ENCODE data around the gene KCTD20.

The KCTD20 gene

GRCh38 chr6:36422714-36423100 lies 20.1 kb upstream of the KCTD20 start:
- TF ChIP-seq EZH2phosphoT487 (IDR thresholded peaks at IDR 0.05; ENCODE audit: low read depth) (no peak), CTCF (IDR thresholded peaks at IDR 0.05; ENCODE audit: low read depth, low read length) (no peak)
- Histone ChIP-seq H3K27me3 (ENCODE audit: low read depth, low read length) (no peaks in the 10 kb centered on the region), H3K4me3 (ENCODE audit: low read length) (peak overlapping the region; percentile 81), H4K20me1 (ENCODE audit: insufficient read depth, low read length) (no peaks in the 10 kb centered on the region), H3K4me2 (ENCODE audit: low read length) (peak overlapping the region; percentile 90), H2AFZ (ENCODE audit: low read depth, low read length) (peak overlapping the region; percentile 100), H3K36me3 (replicated peaks; ENCODE audit: low read depth, low read length) (no peaks in the 10 kb centered on the region), H3K27ac (ENCODE audit: low read length) (peak overlapping the region; percentile 28), H3K79me2 (ENCODE audit: low read length) (no peaks in the 10 kb centered on the region), H3K9ac (ENCODE audit: low read length) (peak overlapping the region; percentile 81), H3K9me3 (ENCODE audit: insufficient read depth, low read length) (no peaks in the 10 kb centered on the region), H3K4me1 (ENCODE audit: low read length) (peaks cover 12% of the 10 kb centered on the region)

GRCh38 chr6:36423101-36423824 lies 19.5 kb upstream of the KCTD20 start:
- Histone ChIP-seq H3K9ac (ENCODE audit: low read length) (peak overlapping the region; percentile 81), H3K27ac (ENCODE audit: low read length) (peak overlapping the region; percentile 28), H3K4me1 (ENCODE audit: low read length) (peaks cover 12% of the 10 kb centered on the region), H3K27me3 (ENCODE audit: low read depth, low read length) (no peaks in the 10 kb centered on the region), H3K4me2 (ENCODE audit: low read length) (peak overlapping the region; percentile 98), H3K9me3 (ENCODE audit: insufficient read depth, low read length) (no peaks in the 10 kb centered on the region), H2AFZ (ENCODE audit: low read depth, low read length) (peak overlapping the region; percentile 100), H3K79me2 (ENCODE audit: low read length) (no peaks in the 10 kb centered on the region), H3K36me3 (replicated peaks; ENCODE audit: low read depth, low read length) (no peaks in the 10 kb centered on the region), H4K20me1 (ENCODE audit: insufficient read depth, low read length) (no peaks in the 10 kb centered on the region), H3K4me3 (ENCODE audit: low read length) (peak overlapping the region; percentile 81)
- TF ChIP-seq CTCF (IDR thresholded peaks at IDR 0.05; ENCODE audit: low read depth, low read length) (peak; percentile 91), EZH2phosphoT487 (IDR thresholded peaks at IDR 0.05; ENCODE audit: low read depth) (no peak)

- Histone ChIP-seq H3K9me3 (ENCODE audit: insufficient read depth, low read length) (no peaks in the 10 kb centered on the region), H2AFZ (ENCODE audit: low read depth, low read length) (no peak overlapping the region), H3K27ac (ENCODE audit: low read length) (no peak overlapping the region), H3K36me3 (replicated peaks; ENCODE audit: low read depth, low read length) (no peaks in the 10 kb centered on the region), H3K4me3 (ENCODE audit: low read length) (no peak overlapping the region), H3K79me2 (ENCODE audit: low read length) (no peaks in the 10 kb centered on the region), H4K20me1 (ENCODE audit: insufficient read depth, low read length) (no peaks in the 10 kb centered on the region), H3K27me3 (ENCODE audit: low read depth, low read length) (no peaks in the 10 kb centered on the region), H3K4me1 (ENCODE audit: low read length) (peaks cover 18% of the 10 kb centered on the region), H3K4me2 (ENCODE audit: low read length) (no peak overlapping the region), H3K9ac (ENCODE audit: low read length) (no peak overlapping the region)
- TF ChIP-seq EZH2phosphoT487 (IDR thresholded peaks at IDR 0.05; ENCODE audit: low read depth) (no peak), CTCF (IDR thresholded peaks at IDR 0.05; ENCODE audit: low read depth, low read length) (no peak)
These were observed 16.2 kb upstream of the KCTD20 start for GRCh38 chr6:36426622-36427021.

GRCh38 chr6:36428911-36429310 lies 13.9 kb upstream of the KCTD20 start:
- Histone ChIP-seq H3K4me1 (ENCODE audit: low read length) (peaks cover 23% of the 10 kb centered on the region), H3K27ac (ENCODE audit: low read length) (no peak overlapping the region)
- TF ChIP-seq CTCF (IDR thresholded peaks at IDR 0.05; ENCODE audit: low read depth, low read length) (no peak), EZH2phosphoT487 (IDR thresholded peaks at IDR 0.05; ENCODE audit: low read depth) (no peak)

More at GRCh38 chr6:36428911-36429310, 13.9 kb upstream of the KCTD20 start:
- H3K27me3 ChIP-seq (ENCODE audit: low read depth, low read length): no peaks in the 10 kb centered on the region
- no peaks in the 10 kb centered on the region for H4K20me1 ChIP-seq (ENCODE audit: insufficient read depth, low read length)
- no peaks in the 10 kb centered on the region for H3K36me3 ChIP-seq (replicated peaks; ENCODE audit: low read depth, low read length)
- no peaks in the 10 kb centered on the region for H3K9me3 ChIP-seq (ENCODE audit: insufficient read depth, low read length)
- no peak overlapping the region for H3K9ac ChIP-seq (ENCODE audit: low read length)
- no peak overlapping the region for H2AFZ ChIP-seq (ENCODE audit: low read depth, low read length)
- no peaks in the 10 kb centered on the region for H3K79me2 ChIP-seq (ENCODE audit: low read length)
- H3K4me3 ChIP-seq (ENCODE audit: low read length): no peak overlapping the region
- no peak overlapping the region for H3K4me2 ChIP-seq (ENCODE audit: low read length)

Data from OCI-LY3 (cell line).